Measurements from ENCODE around the gene BCDIN3D. TPM values are rescaled to one million over a fixed set of nuclear protein-coding genes. Genes with fewer than 3 reads are reported as not detected.
A peak's percentile ranks its signal among the peaks of the same experiment; 100 is the strongest.

The BCDIN3D gene
- 7.0 TPM for polyA plus RNA-seq

GRCh38 chr12:49842519-49843352 lies at the start of gene BCDIN3D:
Gene BCDIN3D (minus strand): TSS chr12:49843106. CDS start chr12:49843087, 19 bp downstream.
- no peaks in the 10 kb centered on the region for H3K36me3 Mint-ChIP-seq
- peak within 1 kb of the TSS; percentile 76 to 97 (median 94) for H3K27ac Mint-ChIP-seq
- H3K9me3 Mint-ChIP-seq: no peaks in the 10 kb centered on the region
- H3K27me3 Mint-ChIP-seq: no peaks in the 10 kb centered on the region
- H3K4me3 Mint-ChIP-seq: peak within 1 kb of the TSS; percentile 85 to 97 (median 94)
- peaks cover 16 to 27% (median 25%) of the 10 kb centered on the region in 3 donors for H3K4me1 Mint-ChIP-seq

- Mint-ChIP-seq H3K27me3 (peaks cover 9% of the 10 kb centered on the region), H3K9me3 (no peaks in the 10 kb centered on the region), H3K27ac (no peak overlapping the region), H3K4me1 (peaks cover 0 to 2% (median 2%) of the 10 kb centered on the region in 3 donors), H3K4me3 (no peak overlapping the region), H3K36me3 (peaks cover 3% of the 10 kb centered on the region)
Observed at GRCh38 chr12:49892084-49892731, 49.3 kb upstream of the BCDIN3D start.

- Mint-ChIP-seq H3K36me3 (peaks cover 3% of the 10 kb centered on the region), H3K4me1 (peaks cover 0 to 2% (median 2%) of the 10 kb centered on the region in 3 donors), H3K27me3 (peaks cover 10% of the 10 kb centered on the region), H3K27ac (no peak overlapping the region), H3K4me3 (no peak overlapping the region), H3K9me3 (no peaks in the 10 kb centered on the region)
Observed at GRCh38 chr12:49891476-49891875, 48.6 kb upstream of the BCDIN3D start.

- Mint-ChIP-seq H3K27ac (no peak overlapping the region), H3K27me3 (peaks cover 10% of the 10 kb centered on the region), H3K4me3 (no peak overlapping the region), H3K4me1 (peaks cover 0 to 2% (median 2%) of the 10 kb centered on the region in 3 donors), H3K36me3 (peaks cover 2% of the 10 kb centered on the region), H3K9me3 (no peaks in the 10 kb centered on the region)
Observed at GRCh38 chr12:49891012-49891411, 48.1 kb upstream of the BCDIN3D start.

- Mint-ChIP-seq H3K36me3 (peaks cover 1% of the 10 kb centered on the region), H3K4me3 (no peak overlapping the region), H3K9me3 (no peaks in the 10 kb centered on the region), H3K27me3 (peaks cover 14% of the 10 kb centered on the region), H3K27ac (no peak overlapping the region), H3K4me1 (peaks cover 0 to 2% (median 2%) of the 10 kb centered on the region in 3 donors)
Observed at GRCh38 chr12:49890096-49890461, 47.2 kb upstream of the BCDIN3D start.

GRCh38 chr12:49889361-49890095 lies 46.6 kb upstream of the BCDIN3D start:
- Mint-ChIP-seq H3K4me3 (no peak overlapping the region), H3K9me3 (no peaks in the 10 kb centered on the region), H3K36me3 (peaks cover 1% of the 10 kb centered on the region), H3K27me3 (peaks cover 14% of the 10 kb centered on the region), H3K27ac (no peak overlapping the region), H3K4me1 (no peaks in the 10 kb centered on the region)

GRCh38 chr12:49888461-49889151 lies 45.7 kb upstream of the BCDIN3D start:
- Mint-ChIP-seq H3K27ac (no peak overlapping the region), H3K27me3 (peaks cover 20% of the 10 kb centered on the region), H3K36me3 (peaks cover 1% of the 10 kb centered on the region), H3K4me1 (no peaks in the 10 kb centered on the region), H3K9me3 (no peaks in the 10 kb centered on the region), H3K4me3 (no peak overlapping the region)

GRCh38 chr12:49887536-49888401 lies 44.9 kb upstream of the BCDIN3D start:
- Mint-ChIP-seq H3K9me3 (no peaks in the 10 kb centered on the region), H3K4me1 (no peaks in the 10 kb centered on the region), H3K27ac (no peak overlapping the region), H3K36me3 (peaks cover 1% of the 10 kb centered on the region), H3K4me3 (no peak overlapping the region), H3K27me3 (peaks cover 21% of the 10 kb centered on the region)

- no peak overlapping the region for H3K4me3 Mint-ChIP-seq
- H3K9me3 Mint-ChIP-seq: no peaks in the 10 kb centered on the region
- peaks cover 19% of the 10 kb centered on the region for H3K27me3 Mint-ChIP-seq
- H3K27ac Mint-ChIP-seq: no peak overlapping the region
- peaks cover 1% of the 10 kb centered on the region for H3K36me3 Mint-ChIP-seq
- no peaks in the 10 kb centered on the region for H3K4me1 Mint-ChIP-seq
Observed at GRCh38 chr12:49887091-49887490, 44.2 kb upstream of the BCDIN3D start.

GRCh38 chr12:49885663-49886461 lies 43.0 kb upstream of the BCDIN3D start:
- no peak overlapping the region for H3K27ac Mint-ChIP-seq
- H3K4me1 Mint-ChIP-seq: no peaks in the 10 kb centered on the region
- H3K4me3 Mint-ChIP-seq: no peak overlapping the region
- H3K27me3 Mint-ChIP-seq: peaks cover 14% of the 10 kb centered on the region
- H3K36me3 Mint-ChIP-seq: peaks cover under 1% of the 10 kb centered on the region
- no peaks in the 10 kb centered on the region for H3K9me3 Mint-ChIP-seq

GRCh38 chr12:49885118-49885517 lies 42.2 kb upstream of the BCDIN3D start:
- no peaks in the 10 kb centered on the region for H3K9me3 Mint-ChIP-seq
- H3K27ac Mint-ChIP-seq: no peak overlapping the region
- H3K36me3 Mint-ChIP-seq: no peaks in the 10 kb centered on the region
- no peaks in the 10 kb centered on the region for H3K4me1 Mint-ChIP-seq
- peaks cover 13% of the 10 kb centered on the region for H3K27me3 Mint-ChIP-seq
- no peak overlapping the region for H3K4me3 Mint-ChIP-seq

- Mint-ChIP-seq H3K27ac (no peak overlapping the region), H3K27me3 (peaks cover 13% of the 10 kb centered on the region), H3K4me1 (no peaks in the 10 kb centered on the region), H3K36me3 (no peaks in the 10 kb centered on the region), H3K9me3 (peaks cover 0 to 2% (median 0%) of the 10 kb centered on the region in 3 donors), H3K4me3 (no peak overlapping the region)
Observed at GRCh38 chr12:49882851-49883464, 40.1 kb upstream of the BCDIN3D start.

- Mint-ChIP-seq H3K27me3 (peaks cover 13% of the 10 kb centered on the region), H3K27ac (no peak overlapping the region), H3K9me3 (peaks cover 0 to 5% (median 0%) of the 10 kb centered on the region in 3 donors), H3K4me3 (no peak overlapping the region), H3K36me3 (no peaks in the 10 kb centered on the region), H3K4me1 (no peaks in the 10 kb centered on the region)
Observed at GRCh38 chr12:49882248-49882850, 39.4 kb upstream of the BCDIN3D start.

Measured in IgD-negative memory B cell (primary cell).